ENCODE data around the gene TLR6.

- TF ChIP-seq CTCF (IDR thresholded peaks at IDR 0.05): no peak
- no peak for TF ChIP-seq POLR2AphosphoS5 (IDR thresholded peaks at IDR 0.05)
- TF ChIP-seq POLR2A (IDR thresholded peaks at IDR 0.05): no peak
- no peak for TF ChIP-seq EP300 (IDR thresholded peaks at IDR 0.05)
These were observed 81.3 kb downstream of the TLR6 start for GRCh38 chr4:38775326-38775725.
